Colon (tissue), 2 donors: ENCODE results near the gene MAS1L.

ENCODE experiments used
- FAIRE-seq: peaks from 2 replicates; lab custom pipeline; 2012; peaks lifted over from hg19 to GRCh38; lab: Jason Lieb, UNC
- donor health status: control.
- donor health status: control.

MAS1L gene, protein sequence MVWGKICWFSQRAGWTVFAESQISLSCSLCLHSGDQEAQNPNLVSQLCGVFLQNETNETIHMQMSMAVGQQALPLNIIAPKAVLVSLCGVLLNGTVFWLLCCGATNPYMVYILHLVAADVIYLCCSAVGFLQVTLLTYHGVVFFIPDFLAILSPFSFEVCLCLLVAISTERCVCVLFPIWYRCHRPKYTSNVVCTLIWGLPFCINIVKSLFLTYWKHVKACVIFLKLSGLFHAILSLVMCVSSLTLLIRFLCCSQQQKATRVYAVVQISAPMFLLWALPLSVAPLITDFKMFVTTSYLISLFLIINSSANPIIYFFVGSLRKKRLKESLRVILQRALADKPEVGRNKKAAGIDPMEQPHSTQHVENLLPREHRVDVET

DNA sequence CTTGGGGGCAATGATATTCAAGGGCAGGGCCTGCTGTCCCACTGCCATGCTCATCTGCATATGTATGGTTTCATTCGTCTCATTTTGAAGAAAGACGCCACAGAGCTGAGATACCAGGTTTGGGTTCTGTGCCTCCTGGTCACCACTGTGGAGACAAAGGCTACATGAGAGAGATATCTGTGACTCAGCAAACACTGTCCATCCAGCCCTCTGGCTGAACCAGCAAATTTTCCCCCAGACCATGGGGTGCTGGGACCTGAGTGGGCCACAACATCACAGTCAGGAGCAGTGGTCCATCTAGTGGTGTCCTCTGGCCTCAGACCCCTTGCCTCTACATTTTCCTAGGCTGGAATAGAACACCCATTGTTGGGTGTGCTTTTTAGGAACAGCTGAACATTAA, at the start of gene MAS1L:
Gene MAS1L (minus strand): TSS at position 297 of the 400 bp plus-strand sequence. CDS start 54 bp downstream, at position 243.
- no peak for FAIRE-seq

DNA sequence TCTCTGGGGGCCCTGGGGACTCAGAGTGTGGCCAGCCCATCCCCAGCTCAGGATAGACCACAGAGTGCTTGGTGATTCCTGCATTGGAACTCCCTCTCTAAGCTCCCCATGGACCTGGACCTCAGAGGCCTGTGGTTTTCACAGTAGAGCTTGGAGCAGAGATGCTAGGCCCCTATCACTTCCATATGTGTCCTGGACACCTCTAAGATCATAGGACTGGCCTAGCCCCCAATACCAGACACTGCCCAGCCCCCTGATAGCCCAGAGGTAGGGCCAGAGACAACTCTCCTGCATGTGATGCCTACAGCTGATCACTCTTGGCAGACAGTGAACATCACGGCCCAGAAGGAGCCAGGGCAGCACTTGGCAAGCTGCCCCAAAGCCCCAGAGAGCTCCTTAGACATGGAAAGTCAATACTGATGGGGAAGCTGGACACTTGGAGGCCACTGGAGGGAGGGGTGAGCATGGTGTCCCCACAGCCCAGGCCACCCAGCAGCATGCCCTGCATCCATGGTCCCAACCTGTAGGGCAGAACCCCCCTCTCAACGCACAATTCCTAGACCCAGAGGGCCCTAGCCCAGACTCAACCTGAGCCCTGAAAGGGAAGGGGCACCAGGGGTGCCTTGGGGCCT, 44.7 kb upstream of the MAS1L start:
- FAIRE-seq, result no peak

DNA sequence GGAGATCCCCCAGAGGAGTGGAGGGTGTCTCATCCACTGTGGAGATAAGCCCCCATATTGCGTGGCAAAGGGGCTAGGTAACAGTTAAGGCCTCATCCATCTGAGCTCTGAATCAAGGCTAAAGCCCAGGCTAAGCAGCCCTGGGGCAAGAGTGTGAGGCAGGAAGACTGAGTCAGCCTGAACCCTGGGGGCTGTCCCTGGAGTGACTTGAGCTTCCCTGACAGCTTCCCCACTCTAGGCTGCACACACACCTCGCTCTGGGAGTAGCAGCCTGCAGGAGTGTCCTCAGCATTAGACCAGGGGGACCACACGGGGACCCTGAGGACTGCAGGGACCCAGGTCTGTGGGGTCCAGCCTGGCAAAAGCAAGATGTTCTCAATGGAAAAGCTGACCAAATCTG, 43.9 kb upstream of the MAS1L start:
- FAIRE-seq, result no peak

DNA sequence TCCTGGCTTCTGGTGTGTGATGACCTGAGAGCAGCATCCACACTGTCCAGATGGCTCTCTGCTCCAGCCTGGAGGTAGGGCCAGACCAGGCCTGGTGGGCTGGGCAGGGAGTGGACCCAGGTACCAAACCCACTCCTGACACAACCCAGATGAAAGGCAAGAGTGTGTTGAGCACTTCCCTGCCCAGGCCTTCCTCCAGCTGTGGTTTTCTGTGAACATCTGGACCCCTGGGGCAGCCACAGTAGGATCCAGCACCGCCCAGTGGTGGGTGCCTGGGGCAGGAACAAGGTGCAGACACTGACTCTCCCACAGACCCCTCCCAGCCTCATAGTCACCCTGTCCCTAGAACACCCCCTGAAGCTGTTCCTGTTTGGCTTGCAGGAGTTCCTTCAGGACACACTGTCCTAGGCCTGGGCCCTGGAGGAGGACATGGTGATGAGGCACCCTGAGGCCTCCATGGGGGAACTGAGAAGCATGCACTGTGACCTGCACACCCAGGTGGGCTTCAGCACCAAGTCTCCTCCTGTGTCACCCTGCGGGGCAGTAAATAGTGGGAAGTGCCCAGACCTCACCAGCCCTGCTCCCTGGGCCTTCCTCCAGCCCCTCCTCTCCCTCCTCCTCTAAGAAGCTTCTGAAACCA, 43.0 kb upstream of the MAS1L start:
- FAIRE-seq, result no peak

DNA sequence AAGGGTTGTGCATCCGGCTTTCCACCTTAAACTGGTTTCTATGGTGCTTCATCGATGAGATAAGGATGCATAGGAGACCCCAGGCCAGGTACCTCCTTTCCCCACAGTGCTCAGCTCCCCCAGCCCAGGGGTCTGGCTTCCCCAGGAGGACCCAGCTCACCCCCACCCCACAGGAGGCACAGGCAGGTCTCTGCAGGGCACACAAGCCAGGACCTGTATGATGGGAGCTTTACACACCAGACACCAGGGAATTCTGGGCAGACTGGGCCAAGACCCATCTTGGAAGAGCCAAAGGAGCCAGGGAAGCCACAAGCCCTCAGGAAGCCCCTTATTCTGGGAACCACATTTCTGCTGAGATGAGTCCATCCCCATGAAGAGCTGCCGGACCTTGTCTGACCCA, 42.2 kb upstream of the MAS1L start:
- no peak for FAIRE-seq

DNA sequence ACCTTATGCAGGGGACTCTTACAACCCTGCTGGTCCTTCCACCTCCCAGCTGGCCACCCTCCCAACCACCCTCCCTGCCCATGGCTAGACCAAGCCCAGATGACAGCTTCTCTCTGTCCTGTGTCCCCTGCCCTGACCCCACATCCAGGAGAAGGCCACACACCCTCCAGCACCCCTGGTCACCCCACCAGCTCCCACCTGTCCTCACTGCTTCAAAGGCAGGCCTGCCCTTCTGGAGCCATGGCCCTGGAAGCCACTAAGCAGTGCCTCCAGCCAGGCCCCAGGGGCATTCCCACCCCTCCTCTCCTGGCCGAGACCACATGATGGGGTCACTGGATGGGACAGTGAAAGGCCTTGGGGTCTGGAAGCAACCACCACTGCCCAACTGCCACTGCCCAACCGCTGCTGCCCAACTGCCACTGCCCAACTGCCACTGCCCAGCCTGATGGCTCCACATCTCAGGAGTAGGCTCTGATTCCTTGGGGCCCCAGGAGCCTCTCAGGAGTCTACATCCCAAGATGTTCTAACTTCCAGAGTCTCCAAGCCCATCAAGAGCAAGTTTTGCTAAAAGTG, 41.3 kb upstream of the MAS1L start:
- FAIRE-seq, result no peak

DNA sequence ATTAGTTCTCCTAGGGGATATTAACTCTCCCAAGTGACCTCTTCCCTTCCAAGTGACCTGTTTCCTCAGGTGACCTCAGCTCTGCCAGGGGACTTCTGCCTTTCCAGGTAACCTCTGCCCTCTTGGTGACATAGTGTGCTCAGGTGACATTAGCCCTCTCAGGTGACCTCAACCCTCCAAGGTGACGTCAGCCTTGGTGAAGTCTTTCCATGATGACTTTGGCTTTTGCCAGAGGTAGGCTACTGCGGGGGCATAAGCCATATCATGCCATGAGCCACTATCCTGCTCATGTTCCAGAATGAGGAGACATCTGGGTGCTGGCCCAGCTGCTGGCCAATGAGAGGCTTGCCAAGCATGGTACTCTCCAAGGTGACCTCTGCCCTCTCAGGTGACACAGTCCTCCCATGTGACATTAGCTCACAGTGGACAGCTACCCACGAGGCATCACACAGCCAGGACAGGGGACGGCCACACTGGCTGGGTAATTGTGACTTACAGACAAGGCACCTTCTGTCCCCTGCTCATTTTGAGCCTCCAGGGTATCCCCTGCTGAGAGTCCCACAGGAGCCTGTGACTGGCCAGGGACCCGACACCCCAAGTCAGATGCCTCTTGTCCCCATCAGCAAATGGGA, 40.7 kb upstream of the MAS1L start:
- FAIRE-seq, result no peak

DNA sequence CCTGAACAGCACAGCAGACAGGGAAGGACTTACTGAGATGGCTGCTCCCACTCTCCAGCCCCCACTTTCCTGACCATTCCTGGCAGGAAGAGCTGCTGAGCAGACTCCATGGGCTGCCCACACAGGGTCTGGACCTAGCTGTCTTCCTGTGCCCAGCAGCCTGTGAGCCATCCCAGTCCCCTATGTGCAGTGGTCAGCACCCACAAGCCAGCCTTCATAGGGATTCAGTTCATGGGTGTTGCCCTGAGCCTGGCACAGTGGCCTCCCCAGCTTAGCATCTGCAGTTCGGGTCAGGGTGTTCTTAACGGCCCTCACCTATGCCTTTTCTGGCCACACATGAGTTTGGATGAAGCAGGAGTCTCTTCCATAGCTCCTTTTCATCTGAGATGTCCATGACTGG, 39.8 kb upstream of the MAS1L start:
- FAIRE-seq, result no peak

DNA sequence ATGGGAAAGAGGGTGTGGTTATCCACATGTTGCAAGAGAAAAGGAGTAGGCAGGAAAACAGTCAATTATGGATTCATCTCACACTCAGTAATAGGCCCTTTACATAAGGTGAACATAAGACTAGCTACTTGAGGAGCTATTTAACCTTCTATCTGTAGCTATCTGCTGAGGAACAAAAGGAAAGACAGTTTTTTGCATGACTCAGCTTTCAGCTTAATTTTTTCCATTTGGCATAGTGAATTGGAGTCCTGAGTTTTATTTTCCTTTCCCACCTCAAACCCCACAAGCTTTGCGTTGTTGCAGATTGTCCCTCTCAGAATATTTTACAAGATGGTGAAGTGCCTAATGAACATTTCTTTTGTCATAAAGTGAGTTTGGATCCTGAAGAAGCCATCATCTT, 39.4 kb upstream of the MAS1L start:
- no peak for FAIRE-seq

DNA sequence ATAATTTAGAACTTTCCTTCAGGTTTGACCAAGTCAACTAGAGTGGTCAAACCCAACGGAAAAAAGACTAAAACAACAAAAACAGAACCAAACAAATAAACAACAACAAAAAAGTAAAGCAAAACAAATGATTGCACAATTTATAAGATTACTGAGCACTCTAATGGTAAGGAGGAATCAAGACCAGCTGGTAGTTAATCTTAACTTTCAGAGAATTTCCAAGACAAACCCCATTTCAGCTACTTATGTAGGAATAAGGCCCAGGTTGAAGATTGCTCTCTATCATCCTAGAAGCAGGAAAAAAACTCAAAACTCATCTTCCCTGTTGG, 37.5 kb upstream of the MAS1L start:
- FAIRE-seq, result no peak

DNA sequence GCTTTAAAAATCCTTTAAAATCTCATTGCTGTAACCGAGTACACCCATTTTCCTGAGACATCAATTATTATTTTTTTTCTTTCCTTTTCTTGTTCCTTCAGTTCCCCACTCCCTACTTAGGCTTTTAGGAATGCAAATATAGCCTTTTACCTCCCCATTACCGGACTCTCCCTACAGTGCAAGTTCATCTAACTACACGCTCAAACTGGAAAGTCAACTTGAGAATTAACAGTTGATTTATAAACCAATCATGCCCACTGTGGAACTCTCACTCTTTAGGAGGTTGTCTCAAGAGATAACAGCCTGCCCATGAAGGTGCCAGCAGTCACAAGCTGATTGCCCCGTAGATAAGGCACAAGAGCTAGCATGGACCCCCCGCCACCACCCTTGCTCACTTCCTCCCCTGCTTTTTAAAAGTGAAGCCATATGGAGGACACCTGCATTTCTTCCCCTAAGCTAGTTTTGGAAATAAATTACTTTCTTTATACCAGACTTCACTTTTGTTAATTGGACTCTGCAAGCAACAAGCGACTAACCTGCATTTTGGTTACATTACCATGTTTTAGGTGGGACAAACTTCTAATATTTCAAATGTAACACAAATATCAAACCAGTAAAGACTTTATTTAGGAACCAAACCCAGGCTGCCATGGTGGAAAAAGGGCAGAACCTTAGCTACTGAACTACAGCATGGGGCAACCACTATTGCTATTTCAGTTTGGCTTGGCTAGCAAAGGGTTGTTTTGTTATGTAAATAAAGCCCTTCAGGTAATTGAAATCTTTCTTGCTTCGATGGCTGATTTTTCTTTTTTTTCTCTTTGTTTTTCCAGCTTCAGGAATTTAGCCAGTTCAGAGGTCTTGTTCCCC, 36.9 kb upstream of the MAS1L start:
- no peak for FAIRE-seq

DNA sequence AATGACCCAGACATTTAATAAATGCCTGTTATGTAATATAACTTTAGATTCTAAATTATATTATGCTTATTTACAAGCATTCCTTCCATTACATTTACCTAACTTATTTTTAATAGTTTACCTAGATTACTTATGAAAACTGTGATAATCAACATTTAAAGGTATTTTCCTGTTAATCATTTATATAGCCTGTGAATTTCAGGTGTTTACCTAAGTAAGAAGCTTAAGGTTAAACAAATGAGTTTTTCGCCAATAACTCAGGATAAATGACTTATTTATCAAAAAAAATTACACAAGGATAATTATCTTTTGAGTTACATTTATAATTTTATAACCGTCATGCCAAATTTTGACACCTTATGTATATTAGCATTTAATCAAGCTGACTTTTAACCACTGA, 36.3 kb upstream of the MAS1L start:
- FAIRE-seq, result no peak

DNA sequence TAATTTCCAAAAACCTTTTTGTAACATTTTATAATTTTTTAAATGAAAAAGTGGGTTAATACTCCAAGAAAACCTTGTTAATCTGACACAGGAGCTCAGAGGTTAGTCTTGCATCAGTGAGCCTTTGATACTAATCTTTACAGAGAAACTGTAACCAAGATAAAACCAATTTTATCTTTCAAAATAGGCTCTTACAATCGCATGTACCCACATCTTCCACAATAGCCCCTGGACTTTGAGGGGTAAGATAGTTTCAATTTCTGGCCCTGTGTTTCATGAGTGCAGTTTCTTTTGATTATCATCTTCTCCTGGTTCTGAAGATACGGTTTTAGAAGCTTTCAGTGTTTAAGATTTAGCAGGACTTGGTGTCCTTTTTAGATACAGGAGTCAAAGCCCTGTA, 34.5 kb upstream of the MAS1L start:
- FAIRE-seq, result no peak

DNA sequence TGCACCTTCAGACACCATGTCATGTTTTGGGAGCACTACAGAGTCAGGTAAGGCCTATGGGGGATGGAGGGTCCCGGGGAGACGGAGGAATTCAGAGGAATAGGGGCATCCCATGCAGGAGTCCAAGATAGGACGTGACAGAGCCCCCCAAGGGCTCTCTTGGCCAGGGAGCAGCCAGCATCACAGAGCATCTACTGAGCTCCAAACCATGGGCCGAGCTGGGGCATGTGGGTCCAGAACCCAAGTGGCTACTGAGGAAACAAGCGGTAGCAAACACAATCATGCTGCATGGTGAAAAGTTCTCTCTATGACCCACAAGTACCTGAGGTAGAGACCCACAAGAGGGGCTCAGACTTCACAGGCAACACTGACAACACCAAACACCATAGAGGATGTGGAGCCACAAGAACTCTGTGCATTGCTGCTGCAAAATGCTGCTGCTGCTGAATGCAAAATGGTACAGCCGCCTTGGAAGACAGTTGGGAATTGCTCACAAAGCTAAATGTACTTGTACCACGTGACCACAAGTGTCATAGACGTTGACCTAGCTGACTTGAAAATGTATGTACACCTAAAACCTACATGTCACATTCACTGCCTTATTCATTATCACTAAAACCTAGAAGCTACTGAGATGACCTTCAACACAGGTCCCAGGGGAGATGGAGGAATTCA, 33.4 kb upstream of the MAS1L start:
- no peak for FAIRE-seq

DNA sequence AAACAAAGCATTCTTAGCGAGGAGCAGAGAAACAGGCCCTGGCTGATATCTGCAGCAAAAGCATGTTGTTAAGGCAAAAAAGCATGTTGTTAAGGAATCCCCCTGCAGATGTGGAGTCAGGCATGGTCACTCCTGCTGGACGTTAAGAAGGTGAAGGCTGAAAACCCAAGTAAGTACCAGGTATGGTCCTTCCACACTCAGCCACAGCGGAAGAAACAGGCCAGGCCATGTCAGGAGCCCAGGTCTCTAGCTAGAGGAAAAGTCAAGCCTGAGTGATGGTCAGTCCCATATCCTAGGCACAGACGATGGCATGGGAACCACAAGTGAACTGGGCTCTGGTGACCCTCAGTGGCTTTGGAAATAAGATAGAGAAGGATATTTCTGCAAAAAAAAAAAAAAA, 32.5 kb upstream of the MAS1L start:
- no peak for FAIRE-seq

DNA sequence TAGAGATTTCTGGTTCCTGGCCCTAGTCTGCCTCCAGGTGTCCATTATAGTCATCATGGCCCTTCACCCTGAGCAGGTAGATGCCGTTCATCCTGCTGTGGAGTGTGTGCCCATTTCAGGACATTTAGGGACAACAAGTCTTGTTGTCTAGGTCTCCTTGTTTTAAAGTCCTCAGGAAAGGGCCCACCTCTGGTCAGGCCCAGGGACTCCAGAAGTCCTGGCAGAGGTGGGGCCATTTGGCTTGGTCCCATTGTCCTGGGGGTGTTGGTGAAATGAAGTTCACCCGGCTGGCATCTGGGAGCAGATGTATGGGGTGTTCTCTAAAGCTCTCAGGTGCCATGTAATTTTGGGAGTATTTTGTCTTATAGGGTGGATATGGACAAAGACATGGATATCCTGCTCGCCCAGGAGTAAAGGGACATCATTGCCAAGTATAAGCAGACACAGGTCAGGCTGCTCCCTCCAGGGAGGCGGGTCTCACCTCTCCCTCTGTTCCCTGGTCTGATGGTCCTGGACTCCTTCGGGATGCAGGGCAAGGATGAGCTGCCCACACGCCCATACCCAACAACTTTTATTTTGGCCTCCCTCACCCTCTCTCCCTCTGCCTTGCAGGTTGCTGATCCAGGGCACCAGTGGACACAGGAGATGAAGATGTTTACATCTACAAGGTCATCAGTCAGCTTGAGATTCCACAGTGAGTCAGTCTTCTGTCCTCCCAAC, 31.7 kb upstream of the MAS1L start:
- FAIRE-seq, result no peak

DNA sequence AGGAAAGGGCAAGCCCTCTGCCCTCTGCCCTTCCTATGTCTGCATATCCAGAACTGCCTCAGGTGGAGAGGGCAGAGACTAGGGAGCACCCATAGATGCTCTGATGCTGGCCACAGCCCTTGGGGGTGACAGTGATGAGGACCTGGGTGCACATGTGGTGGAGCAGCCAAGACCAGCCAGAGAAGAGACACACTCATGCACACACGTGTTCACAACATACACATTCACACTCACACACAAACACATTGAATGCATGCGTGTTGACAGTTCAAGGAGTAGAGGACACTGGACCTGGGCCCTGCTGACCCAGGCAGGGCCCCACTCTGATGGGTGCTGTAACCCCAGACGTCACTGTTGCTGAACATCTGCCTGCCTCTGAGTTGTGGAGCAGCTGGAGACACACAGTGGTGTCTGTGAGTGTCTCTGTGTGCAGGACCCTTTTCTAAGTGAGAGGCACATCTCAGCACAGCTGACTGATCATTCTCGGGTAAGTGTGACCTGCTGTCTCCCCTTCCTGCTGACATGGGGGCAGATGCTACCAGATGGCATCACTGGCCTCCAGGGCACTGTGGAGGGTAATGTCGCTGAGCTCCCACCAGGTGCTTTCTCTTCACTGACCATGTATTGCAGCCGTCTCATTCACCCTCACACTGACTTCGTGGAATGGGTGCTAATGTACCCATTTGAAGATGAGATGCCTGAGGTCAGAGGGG, 30.1 kb upstream of the MAS1L start:
- FAIRE-seq, result no peak

DNA sequence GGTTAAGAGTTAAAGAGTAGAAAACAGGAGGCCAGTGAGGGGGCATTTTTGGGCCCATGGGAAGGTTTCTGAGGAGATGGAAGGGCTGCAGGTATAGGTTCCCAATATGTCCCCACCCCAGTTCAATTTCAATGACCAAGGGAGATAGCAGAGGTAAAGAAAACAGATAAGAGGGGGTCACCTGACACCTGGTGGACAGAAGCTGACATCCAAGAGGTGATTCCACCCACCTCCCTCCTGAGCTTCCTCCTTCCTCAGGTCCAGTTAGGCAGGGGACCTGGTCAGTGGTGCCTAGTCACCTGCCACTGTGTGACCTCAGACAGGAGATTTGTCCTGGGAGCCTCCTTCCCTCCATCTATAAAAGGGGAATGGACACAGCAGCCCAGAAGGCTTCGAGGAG, 29.5 kb upstream of the MAS1L start:
- FAIRE-seq, result no peak

DNA sequence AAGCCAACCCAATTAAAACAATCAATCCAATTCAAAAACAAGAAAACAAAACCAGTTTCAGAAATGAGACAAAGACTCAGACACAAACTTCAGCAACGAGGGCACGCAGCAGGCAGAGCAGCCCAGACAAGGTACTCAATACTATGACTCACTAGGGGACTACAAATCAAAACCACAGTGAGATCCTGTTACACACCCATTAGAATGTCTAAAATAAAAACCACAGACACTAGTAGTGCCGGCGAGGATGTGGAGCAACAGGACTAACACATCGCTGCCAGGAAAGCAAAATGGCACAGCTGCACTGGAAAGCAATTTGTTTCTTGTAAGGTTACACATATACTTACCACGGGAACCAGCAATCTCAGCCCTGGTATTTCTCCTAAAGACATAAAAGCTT, 28.4 kb upstream of the MAS1L start:
- no peak for FAIRE-seq

DNA sequence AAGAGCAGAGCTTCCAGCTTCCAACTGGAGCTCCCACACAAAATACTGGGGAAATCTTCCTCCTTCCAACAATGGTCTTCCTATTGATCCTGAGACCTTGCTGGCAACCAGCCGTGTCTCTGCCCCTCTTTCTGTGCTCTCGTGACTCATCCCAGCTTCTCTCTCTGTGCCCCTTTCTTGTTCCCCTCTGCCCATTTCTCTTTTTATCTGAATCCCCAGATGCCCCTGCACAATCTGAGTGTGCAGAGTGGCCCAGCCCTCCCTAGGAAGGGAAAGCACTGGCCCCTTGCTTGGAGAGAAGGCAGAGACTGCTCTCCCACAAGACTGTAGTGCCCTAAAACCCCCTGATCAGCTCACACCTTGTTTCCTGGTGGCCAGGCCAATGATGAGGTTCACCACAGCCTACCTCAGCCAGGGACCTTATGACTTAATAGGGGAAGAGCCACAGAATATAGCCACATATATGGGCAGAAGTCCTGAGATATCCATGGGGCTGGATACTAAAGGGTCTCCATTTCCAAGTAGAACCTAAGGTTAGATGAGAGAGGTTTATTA, 23.1 kb upstream of the MAS1L start:
- FAIRE-seq, result no peak
